ENCODE measurements around the gene ATP13A3.

DNA sequence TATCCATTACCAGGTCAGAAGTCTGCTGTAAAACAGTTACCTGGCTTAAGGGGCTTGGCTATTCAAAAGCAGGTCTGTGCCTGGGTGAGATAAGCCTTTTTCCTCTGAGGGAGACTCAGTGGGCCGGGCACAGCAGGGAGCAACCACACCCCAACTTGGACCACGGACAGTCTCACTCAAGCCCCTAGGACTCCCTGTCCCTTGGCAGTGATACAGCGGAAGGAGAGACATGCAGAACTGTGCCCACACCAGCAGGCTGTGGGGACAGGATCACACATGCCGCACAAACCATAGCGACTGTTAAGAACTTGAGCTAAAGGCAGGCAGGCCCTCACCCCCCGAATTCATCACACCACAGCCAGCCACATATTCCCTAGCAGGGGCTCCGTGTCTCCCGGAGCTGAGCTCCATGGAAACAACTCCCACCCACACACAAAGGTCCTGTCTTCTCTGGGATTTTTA is 84.9 kb downstream of the ATP13A3 start:
- no peak for TF ChIP-seq CTCF (conservative IDR thresholded peaks at IDR 0.05 in 1 of 2, IDR thresholded peaks at IDR 0.05 in 1 of 2; ENCODE audit: low read depth in 1 of 2, low read length in 2 of 2)
- TF ChIP-seq EZH2 (IDR thresholded peaks at IDR 0.05; ENCODE audit: low read length, missing control alignments): no peak
